ENCODE results near the gene PSMD11.

GRCh38 chr17:32475258-32475657 is 30.9 kb downstream of the PSMD11 start:
- TF ChIP-seq, protein P1, sequence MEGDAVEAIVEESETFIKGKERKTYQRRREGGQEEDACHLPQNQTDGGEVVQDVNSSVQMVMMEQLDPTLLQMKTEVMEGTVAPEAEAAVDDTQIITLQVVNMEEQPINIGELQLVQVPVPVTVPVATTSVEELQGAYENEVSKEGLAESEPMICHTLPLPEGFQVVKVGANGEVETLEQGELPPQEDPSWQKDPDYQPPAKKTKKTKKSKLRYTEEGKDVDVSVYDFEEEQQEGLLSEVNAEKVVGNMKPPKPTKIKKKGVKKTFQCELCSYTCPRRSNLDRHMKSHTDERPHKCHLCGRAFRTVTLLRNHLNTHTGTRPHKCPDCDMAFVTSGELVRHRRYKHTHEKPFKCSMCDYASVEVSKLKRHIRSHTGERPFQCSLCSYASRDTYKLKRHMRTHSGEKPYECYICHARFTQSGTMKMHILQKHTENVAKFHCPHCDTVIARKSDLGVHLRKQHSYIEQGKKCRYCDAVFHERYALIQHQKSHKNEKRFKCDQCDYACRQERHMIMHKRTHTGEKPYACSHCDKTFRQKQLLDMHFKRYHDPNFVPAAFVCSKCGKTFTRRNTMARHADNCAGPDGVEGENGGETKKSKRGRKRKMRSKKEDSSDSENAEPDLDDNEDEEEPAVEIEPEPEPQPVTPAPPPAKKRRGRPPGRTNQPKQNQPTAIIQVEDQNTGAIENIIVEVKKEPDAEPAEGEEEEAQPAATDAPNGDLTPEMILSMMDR (IDR thresholded peaks at IDR 0.05), result no peak
- TF ChIP-seq POLR2A (IDR thresholded peaks at IDR 0.05), result no peak
- no peak for TF ChIP-seq EP300 (IDR thresholded peaks at IDR 0.05)
- TF ChIP-seq POLR2AphosphoS5 (IDR thresholded peaks at IDR 0.05), result no peak

Measured in gastroesophageal sphincter (tissue), 3 donors.